OCI-LY7 (cell line): Measurements from ENCODE around the gene MYZAP. TPM values are rescaled to one million over a fixed set of nuclear protein-coding genes. Genes with fewer than 3 reads are reported as not detected.

Source experiments
- BruUV-seq: library from RNA; stranded (reverse); fragments of 400-500 nt; replicated peaks from 2 replicates; lab custom pipeline; 2021; lab: Mats Ljungman, UMichigan
- CTCF ChIA-PET: fragments of 300-600 bp; sonication (Branson Sonifier 250); formaldehyde crosslinking; loops from one replicate; lab custom pipeline; 2022; ENCODE audit warnings: antibody characterized with exemption; ENCODE audit not compliant: unreplicated experiment; lab: Charles Lee
- POLR2A ChIA-PET: fragments of 300-600 bp; sonication (Branson Sonifier 250); formaldehyde crosslinking; loops from one replicate; lab custom pipeline; 2022; ENCODE audit warnings: antibody characterized with exemption; lab: Charles Lee
- DNase-seq: peaks from one replicate; pipeline ENCODE4 v3.0.0-alpha.2; 2015; ENCODE audit warnings: low spot score
- H2AFZ ChIP-seq: fragments of 200-600 bp; sonication (generic), shearing (Covaris generic); 2 replicates; pipeline ENCODE4 v1.6.1; 2014; ENCODE audit warnings: mild to moderate bottlenecking, antibody characterized with exemption, low read length, moderate library complexity
- H3K27ac ChIP-seq: fragments of 200-600 bp; sonication (generic); 2 replicates; pipeline ENCODE4 v1.5.1; 2014; ENCODE audit warnings: mixed run types, low read depth, mild to moderate bottlenecking, moderate library complexity, low read length, inconsistent platforms; ENCODE audit not compliant: poor library complexity, severe bottlenecking
- H3K36me3 ChIP-seq: fragments of 200-600 bp; sonication (generic); 2 replicates; pipeline ENCODE4 v1.6.1; 2014; ENCODE audit warnings: mild to moderate bottlenecking, antibody characterized with exemption, low read length, moderate library complexity, mixed read lengths; ENCODE audit not compliant: insufficient read depth
- H3K4me1 ChIP-seq: fragments of 200-600 bp; sonication (generic); 2 replicates; pipeline ENCODE4 v1.5.1; 2014; ENCODE audit warnings: mild to moderate bottlenecking, low read length; ENCODE audit not compliant: insufficient read depth, poor library complexity, severe bottlenecking
- H3K4me2 ChIP-seq: fragments of 200-600 bp; sonication (generic); 2 replicates; pipeline ENCODE4 v1.6.1; 2014; ENCODE audit warnings: mild to moderate bottlenecking, low read length
- H3K4me3 ChIP-seq: fragments of 200-600 bp; sonication (generic); 2 replicates; pipeline ENCODE4 v1.5.1; 2014; ENCODE audit warnings: mild to moderate bottlenecking, low read depth, low read length; ENCODE audit not compliant: poor library complexity, severe bottlenecking
- H3K79me2 ChIP-seq: fragments of 200-600 bp; sonication (generic); 2 replicates; pipeline ENCODE4 v1.6.1; 2016; ENCODE audit warnings: low read depth, mild to moderate bottlenecking, low read length, moderate library complexity, mixed read lengths; ENCODE audit not compliant: insufficient read depth
- H3K9me2 ChIP-seq: fragments of 200-600 bp; sonication (generic); 2 replicates; pipeline ENCODE4 v1.6.1; 2016; ENCODE audit warnings: mild to moderate bottlenecking, low read length, mixed read lengths; ENCODE audit not compliant: insufficient read depth
- H3K9me3 ChIP-seq: fragments of 200-600 bp; sonication (generic); 2 replicates; pipeline ENCODE4 v1.6.1; 2014; ENCODE audit warnings: mild to moderate bottlenecking, mixed run types, low read length, mixed read lengths
- H4K20me1 ChIP-seq: fragments of 200-600 bp; sonication (generic); 2 replicates; pipeline ENCODE4 v1.6.1; 2014; ENCODE audit warnings: mild to moderate bottlenecking, antibody characterized with exemption, low read length, moderate library complexity, mixed read lengths; ENCODE audit not compliant: insufficient read depth
- EZH2phosphoT487 ChIP-seq: fragments of 200-600 bp; sonication (generic); IDR thresholded peaks from 2 replicates; pipeline ENCODE4 v1.6.1; 2018; ENCODE audit warnings: low read depth, borderline replicate concordance, mild to moderate bottlenecking, mixed run types, antibody characterized with exemption, low read length, moderate library complexity, mixed read lengths
- intact Hi-C: fragments of 100-400 bp; cut with micrococcal nuclease; formaldehyde crosslinking; loops from one replicate; pipeline ENCODE4 v1.10.0; 2022; ENCODE audit not compliant: unreplicated experiment
- total RNA-seq, 2 experiments: library from RNA; depleted of rRNA in 1 of 2; stranded (reverse); fragments of >200 nt in 1 of 2; shearing (Covaris generic) in 1 of 2; gene quantifications; 2 replicates each; pipeline ENCODE4 v1.2.3, GENCODE V29; 2014 to 2022
- TF ChIP-seq, protein P1 (sequence below): fragments of 200-600 bp; sonication (generic); conservative IDR thresholded peaks from 2 replicates; pipeline ENCODE4 v1.5.1; 2014; ENCODE audit warnings: mild to moderate bottlenecking, antibody characterized with exemption, low read length, moderate library complexity, mixed read lengths

The MYZAP gene
- total RNA-seq, 2 experiments from 2014 or later, result not detected

DNA sequence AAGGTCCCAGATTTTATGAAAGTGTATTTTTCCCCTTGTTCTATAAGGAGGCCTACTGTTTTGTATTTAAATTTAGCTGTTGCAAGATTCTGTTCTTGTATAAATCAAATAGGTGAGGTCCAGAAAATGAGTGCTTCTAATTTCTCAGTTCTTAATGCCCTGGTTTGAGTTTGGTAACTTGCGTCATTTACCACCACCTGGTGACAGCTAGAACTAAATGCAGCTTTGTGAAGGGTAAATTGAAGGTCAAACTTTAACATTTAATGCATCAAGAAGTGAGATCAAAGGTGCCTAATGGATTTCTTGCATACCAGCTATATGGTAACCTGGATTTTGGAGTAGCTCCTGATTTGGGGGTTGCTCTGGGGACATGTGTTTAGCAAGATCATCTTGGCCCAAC lies 64.1 kb downstream of the MYZAP start:
- POLR2A ChIA-PET, result interaction anchor here (0.6 kb wide), 1 partner anchor 12 kb away, joined by 3 read pairs; no protein-coding TSS in a partner anchor
- no peaks in the 10 kb centered on the region for H3K79me2 ChIP-seq
- H3K27ac ChIP-seq, result no peak overlapping the region
- DNase-seq, result no peak
- H3K9me3 ChIP-seq, result no peaks in the 10 kb centered on the region
- no peaks in the 10 kb centered on the region for H3K36me3 ChIP-seq
- no peak overlapping the region for H3K4me3 ChIP-seq
- H3K4me2 ChIP-seq, result no peak overlapping the region
- no peak overlapping the region for H2AFZ ChIP-seq
- no peaks in the 10 kb centered on the region for H3K4me1 ChIP-seq
- no peaks in the 10 kb centered on the region for H3K9me2 ChIP-seq
- BruUV-seq, result no TSS peak
- no peak for TF ChIP-seq EZH2phosphoT487
- TF ChIP-seq, protein P1, sequence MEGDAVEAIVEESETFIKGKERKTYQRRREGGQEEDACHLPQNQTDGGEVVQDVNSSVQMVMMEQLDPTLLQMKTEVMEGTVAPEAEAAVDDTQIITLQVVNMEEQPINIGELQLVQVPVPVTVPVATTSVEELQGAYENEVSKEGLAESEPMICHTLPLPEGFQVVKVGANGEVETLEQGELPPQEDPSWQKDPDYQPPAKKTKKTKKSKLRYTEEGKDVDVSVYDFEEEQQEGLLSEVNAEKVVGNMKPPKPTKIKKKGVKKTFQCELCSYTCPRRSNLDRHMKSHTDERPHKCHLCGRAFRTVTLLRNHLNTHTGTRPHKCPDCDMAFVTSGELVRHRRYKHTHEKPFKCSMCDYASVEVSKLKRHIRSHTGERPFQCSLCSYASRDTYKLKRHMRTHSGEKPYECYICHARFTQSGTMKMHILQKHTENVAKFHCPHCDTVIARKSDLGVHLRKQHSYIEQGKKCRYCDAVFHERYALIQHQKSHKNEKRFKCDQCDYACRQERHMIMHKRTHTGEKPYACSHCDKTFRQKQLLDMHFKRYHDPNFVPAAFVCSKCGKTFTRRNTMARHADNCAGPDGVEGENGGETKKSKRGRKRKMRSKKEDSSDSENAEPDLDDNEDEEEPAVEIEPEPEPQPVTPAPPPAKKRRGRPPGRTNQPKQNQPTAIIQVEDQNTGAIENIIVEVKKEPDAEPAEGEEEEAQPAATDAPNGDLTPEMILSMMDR, result 0 out of 2 replicates have a peak, but pooled peaks have one; percentile 18
- H4K20me1 ChIP-seq, result no peaks in the 10 kb centered on the region
- intact Hi-C loops, result no loop called here
- CTCF ChIA-PET, result no interaction called here

DNA sequence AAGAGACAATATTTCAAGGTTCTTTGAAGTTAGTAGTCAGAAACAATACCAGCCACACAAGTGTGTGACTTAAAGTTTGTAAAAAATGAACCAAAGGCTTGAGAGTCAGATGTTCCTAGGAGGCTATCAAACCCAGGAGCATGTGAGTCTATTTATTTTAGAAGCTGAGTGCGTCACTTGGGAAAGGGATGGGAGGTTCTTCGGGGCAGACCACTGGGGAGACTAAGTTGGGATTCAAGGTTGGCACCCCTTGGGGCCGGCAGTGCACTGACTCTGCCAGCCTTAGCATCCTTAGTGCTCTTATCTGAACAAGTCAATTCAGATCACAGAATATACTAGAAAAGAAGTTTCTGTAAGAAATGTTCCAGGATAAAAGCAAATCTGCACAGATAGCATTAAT lies 64.7 kb downstream of the MYZAP start:
- intact Hi-C loops, result no loop called here
- POLR2A ChIA-PET, result interaction anchor here (0.6 kb wide), 2 partner anchors 8 to 981 kb away, joined by 3 to 4 read pairs; no protein-coding TSS in a partner anchor
- Histone ChIP-seq H3K9me2 (no peaks in the 10 kb centered on the region), H3K4me2 (no peak overlapping the region), H4K20me1 (no peaks in the 10 kb centered on the region), H3K9me3 (no peaks in the 10 kb centered on the region), H3K4me3 (no peak overlapping the region), H3K36me3 (no peaks in the 10 kb centered on the region), H3K4me1 (no peaks in the 10 kb centered on the region), H3K27ac (no peak overlapping the region), H3K79me2 (no peaks in the 10 kb centered on the region), H2AFZ (no peak overlapping the region)
- no peak for DNase-seq
- CTCF ChIA-PET, result no interaction called here
- TF ChIP-seq, protein P1, result no peak
- TF ChIP-seq EZH2phosphoT487, result no peak
- BruUV-seq, result no TSS peak

DNA sequence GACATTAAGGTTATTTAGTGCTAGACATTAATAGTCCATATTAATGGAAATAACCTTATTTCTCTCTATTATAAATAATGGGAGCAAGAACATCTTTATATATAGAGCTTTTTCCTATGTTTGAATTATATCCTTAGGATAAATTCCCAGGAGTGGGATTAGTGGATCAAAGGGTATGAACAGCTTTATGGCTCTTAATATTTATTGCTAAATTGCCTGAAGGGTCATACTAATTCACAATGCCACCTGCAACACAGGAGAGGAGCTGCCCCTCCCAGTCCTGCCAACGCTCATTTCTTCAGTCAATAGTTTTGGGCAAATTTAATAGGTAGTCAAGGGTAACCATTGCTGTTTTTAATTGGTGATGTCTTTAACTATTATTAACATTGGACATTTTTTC lies 65.9 kb downstream of the MYZAP start:
- DNase-seq, result no peak
- POLR2A ChIA-PET, result interaction anchor here (0.9 kb wide), 1 partner anchor 13 kb away, joined by 3 read pairs; no protein-coding TSS in a partner anchor
- Histone ChIP-seq H4K20me1 (no peaks in the 10 kb centered on the region), H3K9me3 (no peaks in the 10 kb centered on the region), H3K27ac (no peak overlapping the region), H3K79me2 (no peaks in the 10 kb centered on the region), H3K4me3 (no peak overlapping the region), H3K4me1 (no peaks in the 10 kb centered on the region), H2AFZ (no peak overlapping the region), H3K9me2 (no peaks in the 10 kb centered on the region), H3K4me2 (no peak overlapping the region), H3K36me3 (no peaks in the 10 kb centered on the region)
- no TSS peak for BruUV-seq
- TF ChIP-seq, protein P1, result no peak
- no peak for TF ChIP-seq EZH2phosphoT487
- CTCF ChIA-PET, result no interaction called here
- intact Hi-C loops, result no loop called here
